ENCODE results near the gene BTBD7. TPM values are rescaled to one million over a fixed set of nuclear protein-coding genes. Genes with fewer than 3 reads are reported as not detected.

The BTBD7 gene
- total and polyA plus RNA-seq, 11 donors, result 7.2 to 34.0 (median 20.2) TPM

GRCh38 chr14:93212432-93212831 lies 120.4 kb downstream of the BTBD7 start:
- no peak for TF ChIP-seq CTCF (IDR thresholded peaks at IDR 0.05)
- no peak for TF ChIP-seq POLR2A (IDR thresholded peaks at IDR 0.05)
- intact Hi-C loops (cut with DNase I), result loop anchor here in 2 of 10 donors (10.0 kb wide), 2 partner anchors 322 to 402 kb away; no protein-coding TSS in a partner anchor
- 43 to 63% (median 58%) methylated on average over 3 of the region's 3 CpGs for WGBS, 4 donors
- Histone ChIP-seq H3K9me3 (no peaks in the 10 kb centered on the region), H3K4me1 (peaks cover 0 to 25% (median 14%) of the 10 kb centered on the region in 12 donors), H3K36me3 (peaks cover 0 to 76% (median 71%) of the 10 kb centered on the region in 9 donors), H3K4me3 (no peak overlapping the region), H3K27me3 (no peaks in the 10 kb centered on the region), H3K27ac (no peak overlapping the region)
- no peak for DNase-seq
- ATAC-seq, result no peak

GRCh38 chr14:93207468-93208308 lies 125.1 kb downstream of the BTBD7 start:
- Histone ChIP-seq H3K36me3 (peaks cover 0 to 29% (median 23%) of the 10 kb centered on the region in 9 donors), H3K4me1 (peaks cover 7 to 46% (median 26%) of the 10 kb centered on the region in 12 donors), H3K9me3 (no peaks in the 10 kb centered on the region), H3K4me3 (peak overlapping the region; percentile 63 to 97 (median 86)), H3K27ac (peak overlapping the region; percentile 56 to 93 (median 88)), H3K27me3 (no peaks in the 10 kb centered on the region)
- ATAC-seq (peak; percentile 70 to 82 (median 77)), DNase-seq (peak; percentile 57 to 84 (median 66))
- intact Hi-C loops (cut with DNase I), result loop anchor here in 6 of 10 donors (1.0 to 10.0 kb wide), 7 partner anchors 23 to 817 kb away; partner anchors contain the start of genes MOAP1 (in 5 of the 6), BTBD7 (in 4 of the 6), LYSET (in 3 of the 6) and OTUB2 (in 1 of the 6)
- 0 to 1% (median 1%) methylated on average over 21 to 23 of the region's 23 CpGs for WGBS, 4 donors
- TF ChIP-seq POLR2A (IDR thresholded peaks at IDR 0.05) (no peak), CTCF (IDR thresholded peaks at IDR 0.05) (peak in 9 of 12 donors; percentile 16 to 54 (median 40))

GRCh38 chr14:93206793-93207467 lies 125.9 kb downstream of the BTBD7 start, which contains the start of the genes GON7 and UBR7:
GON7 (minus strand) TSS chr14:93207065; CDS start chr14:93207037, 28 bp downstream.
UBR7 (plus strand) TSS chr14:93207256; CDS start chr14:93207292, 36 bp downstream.
- intact Hi-C loops (cut with DNase I), result loop anchor here in 6 of 10 donors (1.0 to 10.0 kb wide), 7 partner anchors 22 to 818 kb away; partner anchors contain the start of genes MOAP1 (in 5 of the 6), BTBD7 (in 4 of the 6), LYSET (in 3 of the 6) and OTUB2 (in 1 of the 6)
- Histone ChIP-seq H3K27me3 (no peaks in the 10 kb centered on the region), H3K9me3 (no peaks in the 10 kb centered on the region), H3K36me3 (peaks cover 0 to 21% (median 16%) of the 10 kb centered on the region in 9 donors), H3K4me3 (peak within 1 kb of the TSS; percentile 63 to 97 (median 86)), H3K27ac (peak within 1 kb of the TSS; percentile 56 to 93 (median 88)), H3K4me1 (peaks cover 7 to 46% (median 26%) of the 10 kb centered on the region in 12 donors)
- DNase-seq (peak; percentile 96 to 97 (median 96)), ATAC-seq (peak; percentile 95 to 99 (median 99))
- whole genome bisulfite sequencing, 4 donors, result 0 to 1% (median 0%) methylated on average over 34 to 65 of the region's 65 CpGs
- TF ChIP-seq POLR2A (IDR thresholded peaks at IDR 0.05), result peak in 1 of 2 donors; percentile 73
- peak in 7 of 12 donors; percentile 15 to 55 (median 20) for TF ChIP-seq CTCF (IDR thresholded peaks at IDR 0.05)
